OCI-LY1 (cell line): ENCODE results near the gene SNRPA1.
A peak's percentile ranks its signal among the peaks of the same experiment; 100 is the strongest.

Experiments used
- H2AFZ ChIP-seq: fragments of 200-600 bp; sonication (generic), shearing (Covaris generic); 2 replicates; pipeline ENCODE4 v1.6.0; 2014; ENCODE audit warnings: antibody characterized with exemption, mild to moderate bottlenecking, low read length
- H3F3A ChIP-seq: fragments of 200-600 bp; sonication (generic), shearing (Covaris generic); 2 replicates; pipeline ENCODE4 v1.6.0; 2014; ENCODE audit warnings: mild to moderate bottlenecking, antibody characterized with exemption, low read length, moderate library complexity; ENCODE audit not compliant: insufficient read depth
- H3K27ac ChIP-seq: fragments of 200-600 bp; sonication (generic); 2 replicates; pipeline ENCODE4 v1.5.1; 2014; ENCODE audit warnings: low read length, mixed run types, mild to moderate bottlenecking, low read depth; ENCODE audit not compliant: poor library complexity, severe bottlenecking
- H3K27me3 ChIP-seq: fragments of 200-600 bp; sonication (generic); 2 replicates; pipeline ENCODE4 v1.6.0; 2014; ENCODE audit warnings: antibody characterized with exemption, mild to moderate bottlenecking, low read length, moderate library complexity; ENCODE audit not compliant: insufficient read depth
- H3K36me3 ChIP-seq: fragments of 200-600 bp; sonication (generic); 2 replicates; pipeline ENCODE4 v1.6.1; 2014; ENCODE audit warnings: mild to moderate bottlenecking, antibody characterized with exemption, low read length, moderate library complexity, mixed read lengths; ENCODE audit not compliant: insufficient read depth
- H3K4me1 ChIP-seq: fragments of 200-600 bp; sonication (generic); 2 replicates; pipeline ENCODE4 v1.5.1; 2014; ENCODE audit warnings: mild to moderate bottlenecking, low read length, moderate library complexity; ENCODE audit not compliant: insufficient read depth, severe bottlenecking
- H3K4me2 ChIP-seq: fragments of 200-600 bp; sonication (generic), shearing (Covaris generic); 2 replicates; pipeline ENCODE4 v1.6.1; 2014; ENCODE audit warnings: low read length
- H3K4me3 ChIP-seq: fragments of 200-600 bp; sonication (generic); 2 replicates; pipeline ENCODE4 v1.5.1; 2014; ENCODE audit warnings: low read length, low read depth, mild to moderate bottlenecking, mixed read lengths; ENCODE audit not compliant: poor library complexity, severe bottlenecking
- H3K79me2 ChIP-seq: fragments of 200-600 bp; shearing (Covaris generic); 2 replicates; pipeline ENCODE4 v1.6.1; 2016; ENCODE audit warnings: mixed run types, low read length, mixed read lengths; ENCODE audit not compliant: insufficient read depth
- H3K9ac ChIP-seq: fragments of 200-600 bp; sonication (generic), shearing (Covaris generic); 2 replicates; pipeline ENCODE4 v1.6.1; 2014; ENCODE audit warnings: mild to moderate bottlenecking, low read length, mixed read lengths
- H3K9me2 ChIP-seq: fragments of 200-600 bp; sonication (generic), shearing (Covaris generic); 2 replicates; pipeline ENCODE4 v1.6.1; 2014; ENCODE audit warnings: low read depth, mild to moderate bottlenecking, low read length, mixed read lengths
- H3K9me3 ChIP-seq: fragments of 200-600 bp; shearing (Covaris generic); 2 replicates; pipeline ENCODE4 v1.6.1; 2014; ENCODE audit warnings: low read length, mixed read lengths
- H4K20me1 ChIP-seq: fragments of 200-600 bp; sonication (generic), shearing (Covaris generic); 2 replicates; pipeline ENCODE4 v1.6.0; 2016; ENCODE audit warnings: mild to moderate bottlenecking, low read length; ENCODE audit not compliant: insufficient read depth
- CTCF ChIP-seq: fragments of 200-600 bp; sonication (generic), shearing (Covaris generic); IDR thresholded peaks from 2 replicates; pipeline ENCODE4 v1.5.1; 2017; ENCODE audit warnings: mild to moderate bottlenecking, antibody characterized with exemption, low read length, moderate library complexity, mixed read lengths
- EZH2 ChIP-seq: fragments of 200-600 bp; sonication (generic), shearing (Covaris generic); IDR thresholded peaks from 2 replicates; pipeline ENCODE4 v1.8.0; 2017; ENCODE audit warnings: borderline replicate concordance, mixed run types, mild to moderate bottlenecking, antibody characterized with exemption, low read length, moderate library complexity, mixed read lengths

SNRPA1 gene

GRCh38 chr15:101303408-101303807 lies 8.4 kb upstream of the SNRPA1 start:
- H3K27ac ChIP-seq, result no peak overlapping the region
- no peak overlapping the region for H3K9ac ChIP-seq
- no peak overlapping the region for H3K4me2 ChIP-seq
- no peak overlapping the region for H2AFZ ChIP-seq
- 0 out of 2 replicates have a peak, but pooled peaks cover 9% of the 10 kb centered on the region for H3K27me3 ChIP-seq
- no peaks in the 10 kb centered on the region for H3K79me2 ChIP-seq
- no peaks in the 10 kb centered on the region for H3K9me3 ChIP-seq
- no peaks in the 10 kb centered on the region for H3K4me1 ChIP-seq
- H3K4me3 ChIP-seq, result no peak overlapping the region
- TF ChIP-seq CTCF (no peak), EZH2 (no peak)
- H3F3A ChIP-seq, result no peaks in the 10 kb centered on the region
- H3K9me2 ChIP-seq, result no peaks in the 10 kb centered on the region
- no peaks in the 10 kb centered on the region for H3K36me3 ChIP-seq
- H4K20me1 ChIP-seq, result no peaks in the 10 kb centered on the region

DNA sequence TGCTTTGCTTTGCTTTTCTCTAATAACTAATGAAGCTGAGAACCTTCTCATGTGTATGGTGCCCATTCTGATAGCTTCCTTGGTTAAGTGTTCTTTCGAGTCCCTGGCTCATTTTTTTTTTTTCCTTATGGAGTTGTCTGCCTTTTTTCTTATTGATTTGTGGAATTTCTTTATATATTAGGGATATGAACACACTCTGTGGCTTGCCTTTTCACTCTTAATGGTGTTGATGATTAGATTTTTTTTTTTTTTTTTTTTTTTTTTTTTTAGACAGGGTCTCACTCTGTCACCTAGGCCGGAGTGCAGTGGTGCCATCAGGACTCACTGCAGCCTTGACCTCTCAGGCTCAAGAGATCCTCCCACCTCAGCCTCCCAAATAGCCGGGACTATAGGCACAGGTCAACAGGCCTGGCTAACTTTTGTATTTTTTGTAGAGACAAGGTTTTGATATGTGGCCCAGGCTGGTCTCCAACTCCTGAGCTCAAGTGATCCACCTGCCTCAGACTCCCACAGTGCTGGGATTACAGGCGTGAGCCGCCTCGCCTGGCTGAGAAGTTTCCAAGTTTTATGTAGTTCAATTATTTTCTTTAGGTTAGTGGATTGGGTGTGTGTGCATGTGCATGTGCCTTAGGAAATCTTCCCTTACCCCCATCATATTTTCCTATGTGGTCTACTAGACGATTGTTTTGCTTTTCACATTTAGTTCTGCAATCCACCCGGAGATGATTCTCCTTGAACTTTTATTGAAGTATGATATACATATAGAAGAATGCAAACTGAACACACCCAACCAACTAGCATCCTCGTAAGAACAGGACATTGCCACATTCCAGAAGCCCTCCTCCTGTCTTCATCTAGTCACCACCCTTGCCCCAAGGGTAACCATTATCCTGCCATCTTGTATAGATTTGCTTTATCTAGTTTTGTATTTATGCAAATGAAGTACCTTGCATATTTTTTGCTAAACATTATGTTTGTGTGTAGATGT lies 1.7 kb upstream of the SNRPA1 start:
- Histone ChIP-seq H3K4me1 (peaks cover 31% of the 10 kb centered on the region), H2AFZ (no peak overlapping the region), H3K9me2 (no peaks in the 10 kb centered on the region), H3F3A (no peaks in the 10 kb centered on the region), H3K36me3 (peaks cover 10% of the 10 kb centered on the region), H3K9me3 (no peaks in the 10 kb centered on the region), H3K79me2 (peaks cover 32% of the 10 kb centered on the region), H3K27ac (no peak overlapping the region), H3K4me2 (peak overlapping the region; percentile 98; the same call in 1 of the 2 replicates), H3K9ac (no peak overlapping the region), H3K27me3 (no peaks in the 10 kb centered on the region), H3K4me3 (no peak overlapping the region), H4K20me1 (0 out of 2 replicates have a peak, but pooled peaks cover 6% of the 10 kb centered on the region)
- TF ChIP-seq CTCF (no peak), EZH2 (no peak)

- Histone ChIP-seq H3K79me2 (peaks cover 40% of the 10 kb centered on the region), H3K36me3 (peaks cover 19% of the 10 kb centered on the region), H3K27ac (no peak overlapping the region)
Observed at GRCh38 chr15:101295607-101296161, 636 bp upstream of the SNRPA1 start.

More at GRCh38 chr15:101295607-101296161, 636 bp upstream of the SNRPA1 start:
- peak overlapping the region; percentile 98 for H3K4me2 ChIP-seq
- H3K9me3 ChIP-seq, result no peaks in the 10 kb centered on the region
- peak overlapping the region; percentile 94 for H3K9ac ChIP-seq
- H4K20me1 ChIP-seq, result 0 out of 2 replicates have a peak, but pooled peaks cover 6% of the 10 kb centered on the region
- no peaks in the 10 kb centered on the region for H3F3A ChIP-seq
- TF ChIP-seq EZH2 (no peak), CTCF (no peak)
- peaks cover 32% of the 10 kb centered on the region for H3K4me1 ChIP-seq
- H3K27me3 ChIP-seq, result no peaks in the 10 kb centered on the region
- peak overlapping the region; percentile 98 for H3K4me3 ChIP-seq
- peak overlapping the region; percentile 97 for H2AFZ ChIP-seq
- no peaks in the 10 kb centered on the region for H3K9me2 ChIP-seq
